ENCODE data around the gene E2F2. TPM values are rescaled to one million over a fixed set of nuclear protein-coding genes. Genes with fewer than 3 reads are reported as not detected.
"Not testable (repeated sequence)": the region's sequence is repeated elsewhere in the genome, so short reads cannot be mapped to it uniquely, and the experiment has no call there.

The E2F2 gene
- total RNA-seq, 1 donor: 2.7 TPM

- peaks cover 91% of the 10 kb centered on the region for H3K4me1 ChIP-seq (ENCODE audit: insufficient read depth, low read length)
- H3K4me3 ChIP-seq (ENCODE audit: low read length): no peak overlapping the region
- no peaks in the 10 kb centered on the region for H3K9me3 ChIP-seq (ENCODE audit: low read depth, low read length)
- no peaks in the 10 kb centered on the region for H3K27me3 ChIP-seq (ENCODE audit: insufficient read depth, low read length)
Measured at GRCh38 chr1:23525558-23526250, 5.3 kb downstream of the E2F2 start.

- Histone ChIP-seq H3K4me3 (ENCODE audit: low read length) (no peak overlapping the region), H3K4me1 (ENCODE audit: insufficient read depth, low read length) (peaks cover 82% of the 10 kb centered on the region), H3K9me3 (ENCODE audit: low read depth, low read length) (no peaks in the 10 kb centered on the region), H3K27me3 (ENCODE audit: insufficient read depth, low read length) (no peaks in the 10 kb centered on the region)
Measured at GRCh38 chr1:23524716-23525401, 6.2 kb downstream of the E2F2 start.

GRCh38 chr1:23524163-23524562 is 6.9 kb downstream of the E2F2 start:
- no peaks in the 10 kb centered on the region for H3K9me3 ChIP-seq (ENCODE audit: low read depth, low read length)
- H3K4me3 ChIP-seq (ENCODE audit: low read length): no peak overlapping the region
- H3K27me3 ChIP-seq (ENCODE audit: insufficient read depth, low read length): no peaks in the 10 kb centered on the region
- H3K4me1 ChIP-seq (ENCODE audit: insufficient read depth, low read length): peaks cover 75% of the 10 kb centered on the region

- no peaks in the 10 kb centered on the region for H3K27me3 ChIP-seq (ENCODE audit: insufficient read depth, low read length)
- H3K4me1 ChIP-seq (ENCODE audit: insufficient read depth, low read length): peaks cover 58% of the 10 kb centered on the region
- H3K9me3 ChIP-seq (ENCODE audit: low read depth, low read length): no peaks in the 10 kb centered on the region
- no peak overlapping the region for H3K4me3 ChIP-seq (ENCODE audit: low read length)
Measured at GRCh38 chr1:23522244-23522982, 8.6 kb downstream of the E2F2 start.

- H3K4me3 ChIP-seq (ENCODE audit: low read length): no peak overlapping the region
- peaks cover 49% of the 10 kb centered on the region for H3K4me1 ChIP-seq (ENCODE audit: insufficient read depth, low read length)
- no peaks in the 10 kb centered on the region for H3K9me3 ChIP-seq (ENCODE audit: low read depth, low read length)
- H3K27me3 ChIP-seq (ENCODE audit: insufficient read depth, low read length): no peaks in the 10 kb centered on the region
Measured at GRCh38 chr1:23521588-23521987, 9.4 kb downstream of the E2F2 start.

GRCh38 chr1:23517581-23517980 is 13.5 kb downstream of the E2F2 start:
- H3K9me3 ChIP-seq (ENCODE audit: low read depth, low read length): no peaks in the 10 kb centered on the region
- H3K27me3 ChIP-seq (ENCODE audit: insufficient read depth, low read length): no peaks in the 10 kb centered on the region
- H3K4me1 ChIP-seq (ENCODE audit: insufficient read depth, low read length): peaks cover 9% of the 10 kb centered on the region
- no peak overlapping the region for H3K4me3 ChIP-seq (ENCODE audit: low read length)

GRCh38 chr1:23515905-23516304 is 15.1 kb downstream of the E2F2 start:
- Histone ChIP-seq H3K4me1 (ENCODE audit: insufficient read depth, low read length) (no peaks in the 10 kb centered on the region), H3K27me3 (ENCODE audit: insufficient read depth, low read length) (no peaks in the 10 kb centered on the region), H3K9me3 (ENCODE audit: low read depth, low read length) (no peaks in the 10 kb centered on the region), H3K4me3 (ENCODE audit: low read length) (no peak overlapping the region)

GRCh38 chr1:23514111-23514679 is 16.8 kb downstream of the E2F2 start:
- Histone ChIP-seq H3K9me3 (ENCODE audit: low read depth, low read length) (no peaks in the 10 kb centered on the region), H3K4me1 (ENCODE audit: insufficient read depth, low read length) (no peaks in the 10 kb centered on the region), H3K27me3 (ENCODE audit: insufficient read depth, low read length) (no peaks in the 10 kb centered on the region), H3K4me3 (ENCODE audit: low read length) (no peak overlapping the region)

GRCh38 chr1:23509896-23510295 is 21.1 kb downstream of the E2F2 start:
- Histone ChIP-seq H3K4me1 (ENCODE audit: insufficient read depth, low read length) (no peaks in the 10 kb centered on the region), H3K27me3 (ENCODE audit: insufficient read depth, low read length) (no peaks in the 10 kb centered on the region), H3K4me3 (ENCODE audit: low read length) (no peak overlapping the region), H3K9me3 (ENCODE audit: low read depth, low read length) (no peaks in the 10 kb centered on the region)

GRCh38 chr1:23506376-23507107 is 24.5 kb downstream of the E2F2 start:
- H3K4me3 ChIP-seq (ENCODE audit: low read length): no peak overlapping the region
- H3K4me1 ChIP-seq (ENCODE audit: insufficient read depth, low read length): no peaks in the 10 kb centered on the region
- H3K9me3 ChIP-seq (ENCODE audit: low read depth, low read length): no peaks in the 10 kb centered on the region
- H3K27me3 ChIP-seq (ENCODE audit: insufficient read depth, low read length): no peaks in the 10 kb centered on the region

GRCh38 chr1:23505851-23506250 is 25.2 kb downstream of the E2F2 start:
- Histone ChIP-seq H3K27me3 (ENCODE audit: insufficient read depth, low read length) (no peaks in the 10 kb centered on the region), H3K4me3 (ENCODE audit: low read length) (no peak overlapping the region), H3K9me3 (ENCODE audit: low read depth, low read length) (no peaks in the 10 kb centered on the region), H3K4me1 (ENCODE audit: insufficient read depth, low read length) (no peaks in the 10 kb centered on the region)

GRCh38 chr1:23504156-23504555 is 26.9 kb downstream of the E2F2 start:
- H3K4me1 ChIP-seq (ENCODE audit: insufficient read depth, low read length); H3K4me3 ChIP-seq (ENCODE audit: low read length); H3K27me3 ChIP-seq (ENCODE audit: insufficient read depth, low read length); H3K9me3 ChIP-seq (ENCODE audit: low read depth, low read length): not testable (repeated sequence)

- Histone ChIP-seq H3K27me3 (ENCODE audit: insufficient read depth, low read length) (no peaks in the 10 kb centered on the region), H3K4me1 (ENCODE audit: insufficient read depth, low read length) (peaks cover 5% of the 10 kb centered on the region), H3K9me3 (ENCODE audit: low read depth, low read length) (no peaks in the 10 kb centered on the region), H3K4me3 (ENCODE audit: low read length) (no peak overlapping the region)
Measured at GRCh38 chr1:23502951-23503350, 28.1 kb downstream of the E2F2 start.

GRCh38 chr1:23500466-23500865 is 30.6 kb downstream of the E2F2 start:
- no peaks in the 10 kb centered on the region for H3K9me3 ChIP-seq (ENCODE audit: low read depth, low read length)

More at GRCh38 chr1:23500466-23500865, 30.6 kb downstream of the E2F2 start:
- no peaks in the 10 kb centered on the region for H3K27me3 ChIP-seq (ENCODE audit: insufficient read depth, low read length)
- H3K4me3 ChIP-seq (ENCODE audit: low read length): no peak overlapping the region
- H3K4me1 ChIP-seq (ENCODE audit: insufficient read depth, low read length): peaks cover 15% of the 10 kb centered on the region

All from mononuclear cell (primary cell).